CD8-positive, alpha-beta memory T cell (primary cell): ENCODE data around the gene GALNT11. TPM values are rescaled to one million over a fixed set of nuclear protein-coding genes. Genes with fewer than 3 reads are reported as not detected.
"Not testable (repeated sequence)": the region's sequence is repeated elsewhere in the genome, so short reads cannot be mapped to it uniquely, and the experiment has no call there.

Source experiments
- CTCF ChIA-PET: fragments of 350-600 bp; sonication (Branson Sonifier 250); formaldehyde crosslinking; loops from one replicate; lab custom pipeline; 2021; ENCODE audit warnings: antibody characterized with exemption; lab: Charles Lee
- POLR2A ChIA-PET: fragments of 350-600 bp; sonication (Branson Sonifier 250); formaldehyde crosslinking; loops from one replicate; lab custom pipeline; 2021; ENCODE audit warnings: antibody characterized with exemption; lab: Charles Lee
- DNase-seq, 5 donors: peaks; one replicate each; pipeline versions ENCODE4 v3.0.0 to v3.0.0-alpha.2; 2020 to 2022; ENCODE audit warnings: mixed read lengths in 1 of 5
- H3K27ac ChIP-seq: one replicate; pipeline ENCODE4 v1.7.0; 2013; ENCODE audit warnings: low read depth, mild to moderate bottlenecking, low read length, moderate library complexity
- H3K27me3 ChIP-seq: 2 replicates; pipeline ENCODE4 v1.7.0; 2013; ENCODE audit warnings: low read length, mild to moderate bottlenecking; ENCODE audit not compliant: insufficient read depth, poor library complexity, severe bottlenecking
- H3K36me3 ChIP-seq: 2 replicates; pipeline ENCODE4 v1.7.0; 2013; ENCODE audit warnings: mild to moderate bottlenecking, low read length, moderate library complexity; ENCODE audit not compliant: insufficient read depth
- H3K4me1 ChIP-seq: 2 replicates; pipeline ENCODE4 v1.7.0; 2013; ENCODE audit warnings: mild to moderate bottlenecking, low read length, moderate library complexity; ENCODE audit not compliant: insufficient read depth
- H3K4me3 ChIP-seq: 2 replicates; pipeline ENCODE4 v1.7.0; 2013; ENCODE audit warnings: mild to moderate bottlenecking, low read length
- H3K9me3 ChIP-seq: 2 replicates; pipeline ENCODE4 v1.7.0; 2013; ENCODE audit warnings: mild to moderate bottlenecking, low read length
- H3K27ac Mint-ChIP-seq, 8 donors: one replicate each; pipeline ENCODE4 v1.8.0; 2020 to 2021; ENCODE audit warnings: mixed read lengths in 8 of 8, mild to moderate bottlenecking in 6 of 8, inconsistent platforms in 3 of 8, moderate library complexity in 3 of 8
- H3K27me3 Mint-ChIP-seq, 2 donors: one replicate each; pipeline ENCODE4 v1.8.0; 2020 to 2021; ENCODE audit warnings: mixed read lengths in 2 of 2, mild to moderate bottlenecking in 1 of 2, moderate library complexity in 1 of 2
- H3K36me3 Mint-ChIP-seq, 3 donors: one replicate each; pipeline ENCODE4 v1.8.0; 2020 to 2021; ENCODE audit warnings: mixed read lengths in 3 of 3, inconsistent platforms in 1 of 3, mild to moderate bottlenecking in 1 of 3
- H3K4me1 Mint-ChIP-seq, 3 donors: one replicate each; pipeline ENCODE4 v1.8.0; 2020 to 2021; ENCODE audit warnings: mixed read lengths in 3 of 3, inconsistent platforms in 1 of 3, mild to moderate bottlenecking in 1 of 3
- H3K4me3 Mint-ChIP-seq, 7 donors: one replicate each; pipeline ENCODE4 v1.8.0; 2020 to 2021; ENCODE audit warnings: mixed read lengths in 7 of 7, mild to moderate bottlenecking in 6 of 7, moderate library complexity in 4 of 7, inconsistent platforms in 2 of 7
- H3K9me3 Mint-ChIP-seq, 5 donors: one replicate each; pipeline ENCODE4 v1.8.0; 2020 to 2022; ENCODE audit warnings: mixed read lengths in 5 of 5, mild to moderate bottlenecking in 3 of 5, moderate library complexity in 2 of 5, inconsistent platforms in 1 of 5
- polyA plus RNA-seq: library from polyadenylated mRNA; unstranded; fragments of 300-500 nt; fragmentation: Illumina TruSeq; gene quantifications from one replicate; pipeline ENCODE4 v1.2.3, GENCODE V29; 2021
- total RNA-seq, 2 experiments: library from RNA; stranded (reverse); gene quantifications; one replicate each; pipeline ENCODE4 v1.2.3, GENCODE V29; 2021

GALNT11 gene
- total and polyA plus RNA-seq, 3 experiments from 2014 or later: 20.3 to 65.3 (median 21.5) TPM

- Mint-ChIP-seq H3K4me1 (peaks cover 56 to 79% (median 70%) of the 10 kb centered on the region in 3 donors), H3K36me3 (peaks cover 9 to 50% (median 27%) of the 10 kb centered on the region in 3 donors), H3K4me3 (peak overlapping the region in 1 of 7 donors; percentile 13), H3K27ac (peak overlapping the region in 2 of 8 donors; percentile 21 to 25), H3K9me3 (peaks cover 0 to 11% (median 2%) of the 10 kb centered on the region in 5 donors)
- H3K4me1 ChIP-seq, POLR2A ChIA-PET, CTCF ChIA-PET, H3K36me3 ChIP-seq, H3K27ac ChIP-seq, DNase-seq, H3K27me3 Mint-ChIP-seq, H3K4me3 ChIP-seq, H3K9me3 ChIP-seq, H3K27me3 ChIP-seq: not testable (repeated sequence)
Measured at GRCh38 chr7:152065800-152066344, 40.4 kb downstream of the GALNT11 start.

DNA sequence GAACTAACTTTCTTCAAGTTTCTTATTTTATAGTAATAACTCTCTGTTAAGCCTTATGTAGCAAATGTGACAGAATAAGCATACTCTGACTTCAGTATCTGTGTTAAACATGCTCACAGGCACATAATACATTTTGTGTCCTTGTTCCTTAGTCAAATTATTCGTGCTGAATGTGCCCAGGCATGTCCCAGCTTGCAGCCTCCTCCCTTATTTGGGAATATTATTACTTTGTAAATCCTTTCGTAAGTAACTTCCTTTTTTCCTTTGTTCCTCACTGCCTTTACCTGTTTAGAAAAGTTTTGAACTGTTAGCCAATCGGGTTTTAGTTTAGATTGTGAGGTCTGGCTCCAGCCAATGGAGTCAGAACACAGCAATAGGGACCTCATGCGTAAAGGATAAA, 46.9 kb downstream of the GALNT11 start:
- Histone ChIP-seq H3K27ac (no peak overlapping the region), H3K4me1 (no peaks in the 10 kb centered on the region), H3K9me3 (no peaks in the 10 kb centered on the region), H3K27me3 (no peaks in the 10 kb centered on the region), H3K36me3 (no peaks in the 10 kb centered on the region), H3K4me3 (no peak overlapping the region)
- H3K36me3 Mint-ChIP-seq: peaks cover 5 to 15% (median 12%) of the 10 kb centered on the region in 3 donors
- H3K27ac Mint-ChIP-seq: no peak overlapping the region
- no peak overlapping the region for H3K4me3 Mint-ChIP-seq
- H3K9me3 Mint-ChIP-seq: no peaks in the 10 kb centered on the region
- H3K4me1 Mint-ChIP-seq: peaks cover 30 to 67% (median 60%) of the 10 kb centered on the region in 3 donors
- DNase-seq: no peak
- CTCF ChIA-PET: no interaction called here
- H3K27me3 Mint-ChIP-seq: no peaks in the 10 kb centered on the region
- POLR2A ChIA-PET: no interaction called here

DNA sequence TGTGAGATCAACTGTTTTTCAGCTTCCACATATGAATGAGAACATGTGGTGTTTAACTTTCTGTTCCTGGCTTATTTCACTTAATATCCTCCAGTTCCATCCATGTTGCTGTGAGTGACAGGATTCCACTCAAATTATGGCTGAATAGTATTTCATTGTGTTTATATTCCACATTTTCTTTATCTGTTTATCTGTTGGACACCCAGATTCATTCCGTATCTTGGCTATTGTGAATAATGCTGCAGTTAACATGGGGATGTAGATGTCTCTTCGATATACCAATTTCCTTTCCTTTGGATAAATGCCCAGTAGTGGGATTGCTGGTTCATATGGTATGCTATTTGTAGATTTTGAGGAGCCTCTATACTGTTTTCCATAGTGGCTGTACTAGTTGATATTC, 47.9 kb downstream of the GALNT11 start:
- peak overlapping the region in 1 of 8 donors; percentile 35 for H3K27ac Mint-ChIP-seq
- no peak overlapping the region for H3K27ac ChIP-seq
- no peak overlapping the region for H3K4me3 ChIP-seq
- no peaks in the 10 kb centered on the region for H3K4me1 ChIP-seq
- no peaks in the 10 kb centered on the region for H3K9me3 Mint-ChIP-seq
- peaks cover 7 to 11% (median 11%) of the 10 kb centered on the region in 3 donors for H3K36me3 Mint-ChIP-seq
- H3K27me3 Mint-ChIP-seq: no peaks in the 10 kb centered on the region
- H3K27me3 ChIP-seq: no peaks in the 10 kb centered on the region
- POLR2A ChIA-PET: no interaction called here
- CTCF ChIA-PET: no interaction called here
- H3K4me1 Mint-ChIP-seq: peaks cover 27 to 67% (median 60%) of the 10 kb centered on the region in 3 donors
- no peaks in the 10 kb centered on the region for H3K9me3 ChIP-seq
- no peaks in the 10 kb centered on the region for H3K36me3 ChIP-seq
- no peak overlapping the region for H3K4me3 Mint-ChIP-seq
- DNase-seq: no peak

DNA sequence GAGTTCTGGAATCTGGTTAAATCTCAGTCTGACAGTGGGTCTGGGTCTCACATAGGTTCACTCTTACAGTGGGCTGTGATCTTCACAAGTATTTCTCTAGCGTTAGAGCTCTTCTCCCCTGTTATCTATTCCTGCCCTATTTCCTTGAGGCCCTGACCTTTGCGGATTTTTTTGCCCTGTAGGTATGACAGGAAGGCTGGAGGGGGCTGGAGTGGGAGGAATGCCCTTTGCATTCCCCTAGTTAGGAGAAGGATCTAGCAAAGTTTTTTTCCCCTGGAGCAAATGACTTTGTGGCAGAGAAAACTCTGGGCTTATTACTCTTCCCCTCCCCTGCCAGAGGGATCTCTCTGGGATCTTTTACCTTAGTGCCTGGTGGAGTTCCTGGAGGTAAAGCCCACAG, 49.2 kb downstream of the GALNT11 start:
- no peak overlapping the region for H3K4me3 Mint-ChIP-seq
- POLR2A ChIA-PET: no interaction called here
- CTCF ChIA-PET: interaction anchor here (1.3 kb wide), 1 partner anchor 9 kb away, joined by 3 read pairs; no protein-coding TSS in a partner anchor
- H3K27me3 ChIP-seq: no peaks in the 10 kb centered on the region
- no peak for DNase-seq
- peaks cover 9 to 11% (median 9%) of the 10 kb centered on the region in 3 donors for H3K36me3 Mint-ChIP-seq
- no peaks in the 10 kb centered on the region for H3K27me3 Mint-ChIP-seq
- no peak overlapping the region for H3K27ac ChIP-seq
- H3K9me3 Mint-ChIP-seq: no peaks in the 10 kb centered on the region
- no peaks in the 10 kb centered on the region for H3K9me3 ChIP-seq
- peak overlapping the region in 1 of 8 donors; percentile 41 for H3K27ac Mint-ChIP-seq
- no peaks in the 10 kb centered on the region for H3K36me3 ChIP-seq
- H3K4me3 ChIP-seq: no peak overlapping the region
- no peaks in the 10 kb centered on the region for H3K4me1 ChIP-seq
- H3K4me1 Mint-ChIP-seq: peaks cover 33 to 69% (median 64%) of the 10 kb centered on the region in 3 donors

DNA sequence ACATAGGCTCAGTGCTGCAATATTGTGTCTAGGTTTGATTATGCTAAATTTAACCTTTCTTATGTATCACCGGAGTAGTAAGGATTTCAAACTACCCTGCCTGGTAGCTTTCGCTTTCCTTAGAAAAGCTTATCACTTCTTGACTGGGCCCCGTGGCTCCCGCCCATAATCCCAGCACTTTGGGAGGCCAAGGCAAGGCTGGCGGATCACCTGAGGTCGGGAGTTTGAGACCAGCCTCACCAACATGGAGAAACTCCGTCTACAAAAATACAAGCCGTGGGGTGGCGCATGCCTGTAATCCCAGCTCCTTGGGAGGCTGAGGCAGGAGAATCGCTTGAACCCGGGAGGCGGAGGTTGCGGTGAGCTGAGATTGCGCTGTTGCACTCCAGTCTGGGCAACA, 49.9 kb downstream of the GALNT11 start:
- not testable (repeated sequence) for H3K27ac Mint-ChIP-seq, H3K4me1 ChIP-seq, H3K9me3 ChIP-seq, DNase-seq, H3K27me3 Mint-ChIP-seq, H3K4me3 ChIP-seq, H3K36me3 ChIP-seq, H3K27me3 ChIP-seq, H3K4me3 Mint-ChIP-seq, H3K36me3 Mint-ChIP-seq, H3K27ac ChIP-seq, H3K9me3 Mint-ChIP-seq
- POLR2A ChIA-PET: interaction anchor here (0.7 kb wide), 1 partner anchor 139 kb away, joined by 3 read pairs; no protein-coding TSS in a partner anchor
- H3K4me1 Mint-ChIP-seq: peaks cover 33 to 70% (median 66%) of the 10 kb centered on the region in 3 donors
- CTCF ChIA-PET: interaction anchor here (1.3 kb wide), 1 partner anchor 8 kb away, joined by 3 read pairs; no protein-coding TSS in a partner anchor

- no peaks in the 10 kb centered on the region for H3K9me3 ChIP-seq
- ChIA-PET CTCF (no interaction called here), POLR2A (no interaction called here)
- Mint-ChIP-seq H3K4me1 (peaks cover 33 to 70% (median 65%) of the 10 kb centered on the region in 3 donors), H3K27ac (peak overlapping the region in 1 of 8 donors; percentile 61), H3K27me3 (no peaks in the 10 kb centered on the region), H3K4me3 (no peak overlapping the region), H3K9me3 (no peaks in the 10 kb centered on the region), H3K36me3 (peaks cover 0 to 6% (median 6%) of the 10 kb centered on the region in 3 donors)
- H3K4me1 ChIP-seq: no peaks in the 10 kb centered on the region
- H3K4me3 ChIP-seq: no peak overlapping the region
- no peak for DNase-seq
- no peaks in the 10 kb centered on the region for H3K27me3 ChIP-seq
- H3K36me3 ChIP-seq: no peaks in the 10 kb centered on the region
- no peak overlapping the region for H3K27ac ChIP-seq
Measured at GRCh38 chr7:152076324-152076821, 50.9 kb downstream of the GALNT11 start.

DNA sequence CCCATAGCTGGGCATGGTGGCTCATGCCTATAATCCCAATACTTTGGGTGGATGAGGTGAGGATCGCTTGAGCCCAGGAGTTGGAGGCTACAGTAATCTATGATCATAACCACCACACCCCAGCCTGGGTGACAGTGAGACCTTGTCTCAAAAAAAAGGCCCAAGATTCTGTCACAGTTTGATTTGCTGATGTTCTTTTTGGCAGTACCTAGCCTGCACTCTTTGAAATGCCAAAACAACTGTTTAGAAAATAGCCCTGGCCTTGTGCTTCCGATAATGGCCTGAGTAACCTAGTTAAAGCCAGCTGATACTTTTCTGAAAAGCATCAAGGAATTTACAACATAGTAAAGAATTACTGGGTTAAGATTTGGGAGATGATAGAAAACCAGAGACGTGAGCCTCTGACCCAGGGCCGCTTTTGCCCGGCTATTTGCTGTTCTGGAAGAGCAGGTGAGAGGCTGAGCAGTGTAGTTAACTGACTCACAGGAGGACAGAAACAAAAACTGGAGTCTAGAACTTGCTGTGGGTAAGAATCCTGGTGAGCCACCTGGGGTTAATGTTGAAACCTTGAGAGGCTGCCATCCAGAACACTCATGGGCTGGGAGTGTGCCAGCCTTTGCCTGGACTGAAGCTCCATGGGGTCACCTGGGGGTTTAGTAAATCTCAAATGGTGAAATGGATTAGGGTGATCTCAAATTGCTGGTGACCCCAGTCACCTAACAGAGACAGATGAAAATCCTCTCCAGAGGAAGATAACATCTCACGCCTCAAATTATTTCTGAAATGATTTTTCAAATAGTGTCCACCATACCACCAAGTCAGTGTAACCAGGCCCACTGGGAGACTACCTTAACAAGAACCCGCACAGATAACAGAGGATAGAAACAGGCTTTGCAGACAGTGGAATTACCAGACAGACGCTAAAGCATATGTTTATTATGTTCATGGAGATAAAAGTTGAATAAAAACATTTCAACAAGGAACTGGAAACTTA, 51.8 kb downstream of the GALNT11 start:
- H3K4me1 Mint-ChIP-seq: peaks cover 38 to 73% (median 72%) of the 10 kb centered on the region in 3 donors
- no peak for DNase-seq
- CTCF ChIA-PET: no interaction called here
- H3K36me3 ChIP-seq: no peaks in the 10 kb centered on the region
- H3K9me3 ChIP-seq: no peaks in the 10 kb centered on the region
- no peaks in the 10 kb centered on the region for H3K27me3 ChIP-seq
- peaks cover 8 to 9% (median 9%) of the 10 kb centered on the region in 3 donors for H3K36me3 Mint-ChIP-seq
- H3K27ac Mint-ChIP-seq: peak overlapping the region in 3 of 8 donors; percentile 22 to 66 (median 26)
- no peak overlapping the region for H3K4me3 ChIP-seq
- H3K27ac ChIP-seq: no peak overlapping the region
- no peaks in the 10 kb centered on the region for H3K4me1 ChIP-seq
- POLR2A ChIA-PET: no interaction called here
- H3K9me3 Mint-ChIP-seq: no peaks in the 10 kb centered on the region
- no peaks in the 10 kb centered on the region for H3K27me3 Mint-ChIP-seq
- no peak overlapping the region for H3K4me3 Mint-ChIP-seq
